ENCODE data around the gene INS.

INS gene

GRCh38 chr11:2134022-2135010 is 26.7 kb downstream of the INS start:
- Histone ChIP-seq H3K79me2 (ENCODE audit: control insufficient read depth, insufficient read depth, low read length) (no peaks in the 10 kb centered on the region), H3K23ac (ENCODE audit: low read length) (no peak overlapping the region), H3K4me2 (ENCODE audit: low read length) (no peak overlapping the region), H3K79me1 (ENCODE audit: low read length) (no peaks in the 10 kb centered on the region), H3K9ac (ENCODE audit: low read length) (no peak overlapping the region), H3K4me3 (ENCODE audit: low read length) (no peak overlapping the region), H3K27me3 (ENCODE audit: insufficient read depth, low read length, poor library complexity) (peaks cover 7% of the 10 kb centered on the region), H3K27ac (ENCODE audit: low read depth, low read length) (no peak overlapping the region), H3K4ac (ENCODE audit: low read depth, low read length) (no peak overlapping the region), H3K56ac (ENCODE audit: low read length) (no peak overlapping the region), H2BK15ac (replicated peaks; ENCODE audit: low read depth) (no peak overlapping the region), H4K5ac (ENCODE audit: low read length) (no peak overlapping the region), H4K8ac (ENCODE audit: low read depth, low read length) (no peak overlapping the region), H3K36me3 (ENCODE audit: control insufficient read depth, insufficient read depth, low read length) (no peaks in the 10 kb centered on the region), H3K18ac (ENCODE audit: low read length) (no peak overlapping the region), H3K4me1 (ENCODE audit: control insufficient read depth, low read depth, low read length) (no peaks in the 10 kb centered on the region), H2AK5ac (ENCODE audit: low read length) (no peak overlapping the region), H2BK5ac (ENCODE audit: low read length) (no peak overlapping the region), H2BK120ac (ENCODE audit: low read depth, low read length) (no peak overlapping the region)
- DNase-seq = no peak
- WGBS (ENCODE audit: extremely low coverage, insufficient coverage, low lambda C conversion rate) = no CpG with 5 or more reads among the region's 19 CpGs

GRCh38 chr11:2133241-2134021 is 27.6 kb downstream of the INS start:
- Histone ChIP-seq H3K27me3 (ENCODE audit: insufficient read depth, low read length, poor library complexity) (peaks cover 4% of the 10 kb centered on the region), H4K8ac (ENCODE audit: low read depth, low read length) (no peak overlapping the region), H3K27ac (ENCODE audit: low read depth, low read length) (no peak overlapping the region), H4K5ac (ENCODE audit: low read length) (no peak overlapping the region), H3K79me2 (ENCODE audit: control insufficient read depth, insufficient read depth, low read length) (no peaks in the 10 kb centered on the region), H3K23ac (ENCODE audit: low read length) (no peak overlapping the region), H3K18ac (ENCODE audit: low read length) (no peak overlapping the region), H3K4me2 (ENCODE audit: low read length) (no peak overlapping the region), H2AK5ac (ENCODE audit: low read length) (no peak overlapping the region), H3K79me1 (ENCODE audit: low read length) (no peaks in the 10 kb centered on the region), H3K4me1 (ENCODE audit: control insufficient read depth, low read depth, low read length) (no peaks in the 10 kb centered on the region), H2BK5ac (ENCODE audit: low read length) (no peak overlapping the region), H2BK15ac (replicated peaks; ENCODE audit: low read depth) (no peak overlapping the region), H3K4ac (ENCODE audit: low read depth, low read length) (no peak overlapping the region), H3K4me3 (ENCODE audit: low read length) (no peak overlapping the region), H2BK120ac (ENCODE audit: low read depth, low read length) (no peak overlapping the region), H3K36me3 (ENCODE audit: control insufficient read depth, insufficient read depth, low read length) (no peaks in the 10 kb centered on the region), H3K9ac (ENCODE audit: low read length) (no peak overlapping the region), H3K56ac (ENCODE audit: low read length) (no peak overlapping the region)
- DNase-seq = no peak
- whole genome bisulfite sequencing (ENCODE audit: extremely low coverage, insufficient coverage, low lambda C conversion rate) = no CpG with 5 or more reads among the region's 33 CpGs

GRCh38 chr11:2132874-2133240 is 28.2 kb downstream of the INS start:
- H3K4me1 ChIP-seq (ENCODE audit: control insufficient read depth, low read depth, low read length) = no peaks in the 10 kb centered on the region
- no peak overlapping the region for H3K4ac ChIP-seq (ENCODE audit: low read depth, low read length)
- H3K4me2 ChIP-seq (ENCODE audit: low read length) = no peak overlapping the region
- H2BK120ac ChIP-seq (ENCODE audit: low read depth, low read length) = no peak overlapping the region
- H3K27ac ChIP-seq (ENCODE audit: low read depth, low read length) = no peak overlapping the region
- H4K8ac ChIP-seq (ENCODE audit: low read depth, low read length) = no peak overlapping the region
- no peak overlapping the region for H3K23ac ChIP-seq (ENCODE audit: low read length)
- H2AK5ac ChIP-seq (ENCODE audit: low read length) = no peak overlapping the region
- H3K27me3 ChIP-seq (ENCODE audit: insufficient read depth, low read length, poor library complexity) = no peaks in the 10 kb centered on the region
- H2BK5ac ChIP-seq (ENCODE audit: low read length) = no peak overlapping the region
- no CpG with 5 or more reads among the region's 24 CpGs for WGBS (ENCODE audit: extremely low coverage, insufficient coverage, low lambda C conversion rate)
- H3K79me2 ChIP-seq (ENCODE audit: control insufficient read depth, insufficient read depth, low read length) = no peaks in the 10 kb centered on the region
- H3K36me3 ChIP-seq (ENCODE audit: control insufficient read depth, insufficient read depth, low read length) = no peaks in the 10 kb centered on the region
- H3K18ac ChIP-seq (ENCODE audit: low read length) = no peak overlapping the region
- no peaks in the 10 kb centered on the region for H3K79me1 ChIP-seq (ENCODE audit: low read length)
- no peak overlapping the region for H3K56ac ChIP-seq (ENCODE audit: low read length)
- no peak overlapping the region for H3K4me3 ChIP-seq (ENCODE audit: low read length)
- no peak for DNase-seq
- H2BK15ac ChIP-seq (replicated peaks; ENCODE audit: low read depth) = no peak overlapping the region
- no peak overlapping the region for H4K5ac ChIP-seq (ENCODE audit: low read length)
- no peak overlapping the region for H3K9ac ChIP-seq (ENCODE audit: low read length)

GRCh38 chr11:2132246-2132645 is 28.8 kb downstream of the INS start:
- no peak overlapping the region for H4K5ac ChIP-seq (ENCODE audit: low read length)
- no peak for DNase-seq
- H3K23ac ChIP-seq (ENCODE audit: low read length) = no peak overlapping the region
- no peak overlapping the region for H2AK5ac ChIP-seq (ENCODE audit: low read length)
- H3K4me2 ChIP-seq (ENCODE audit: low read length) = no peak overlapping the region
- H2BK15ac ChIP-seq (replicated peaks; ENCODE audit: low read depth) = no peak overlapping the region
- H3K56ac ChIP-seq (ENCODE audit: low read length) = no peak overlapping the region
- H3K79me2 ChIP-seq (ENCODE audit: control insufficient read depth, insufficient read depth, low read length) = no peaks in the 10 kb centered on the region
- H3K9ac ChIP-seq (ENCODE audit: low read length) = no peak overlapping the region
- no peak overlapping the region for H2BK120ac ChIP-seq (ENCODE audit: low read depth, low read length)
- no peak overlapping the region for H3K4me3 ChIP-seq (ENCODE audit: low read length)
- no peak overlapping the region for H3K18ac ChIP-seq (ENCODE audit: low read length)
- H3K4ac ChIP-seq (ENCODE audit: low read depth, low read length) = no peak overlapping the region
- WGBS (ENCODE audit: extremely low coverage, insufficient coverage, low lambda C conversion rate) = no CpG with 5 or more reads among the region's 6 CpGs
- H4K8ac ChIP-seq (ENCODE audit: low read depth, low read length) = no peak overlapping the region
- H3K27me3 ChIP-seq (ENCODE audit: insufficient read depth, low read length, poor library complexity) = no peaks in the 10 kb centered on the region
- H3K79me1 ChIP-seq (ENCODE audit: low read length) = no peaks in the 10 kb centered on the region
- no peak overlapping the region for H2BK5ac ChIP-seq (ENCODE audit: low read length)
- no peaks in the 10 kb centered on the region for H3K36me3 ChIP-seq (ENCODE audit: control insufficient read depth, insufficient read depth, low read length)
- no peak overlapping the region for H3K27ac ChIP-seq (ENCODE audit: low read depth, low read length)
- H3K4me1 ChIP-seq (ENCODE audit: control insufficient read depth, low read depth, low read length) = no peaks in the 10 kb centered on the region

GRCh38 chr11:2131371-2132236 is 29.4 kb downstream of the INS start:
- no peak overlapping the region for H3K18ac ChIP-seq (ENCODE audit: low read length)
- no peak overlapping the region for H4K8ac ChIP-seq (ENCODE audit: low read depth, low read length)
- H3K79me2 ChIP-seq (ENCODE audit: control insufficient read depth, insufficient read depth, low read length) = no peaks in the 10 kb centered on the region
- no peak overlapping the region for H2BK120ac ChIP-seq (ENCODE audit: low read depth, low read length)
- WGBS (ENCODE audit: extremely low coverage, insufficient coverage, low lambda C conversion rate) = no CpG with 5 or more reads among the region's 28 CpGs
- no peaks in the 10 kb centered on the region for H3K4me1 ChIP-seq (ENCODE audit: control insufficient read depth, low read depth, low read length)
- H2BK15ac ChIP-seq (replicated peaks; ENCODE audit: low read depth) = no peak overlapping the region
- no peak overlapping the region for H3K9ac ChIP-seq (ENCODE audit: low read length)
- H4K5ac ChIP-seq (ENCODE audit: low read length) = no peak overlapping the region
- no peak overlapping the region for H3K23ac ChIP-seq (ENCODE audit: low read length)
- no peaks in the 10 kb centered on the region for H3K36me3 ChIP-seq (ENCODE audit: control insufficient read depth, insufficient read depth, low read length)
- no peak overlapping the region for H2BK5ac ChIP-seq (ENCODE audit: low read length)
- no peak overlapping the region for H3K27ac ChIP-seq (ENCODE audit: low read depth, low read length)
- H3K4me2 ChIP-seq (ENCODE audit: low read length) = no peak overlapping the region
- no peak overlapping the region for H3K56ac ChIP-seq (ENCODE audit: low read length)
- no peaks in the 10 kb centered on the region for H3K79me1 ChIP-seq (ENCODE audit: low read length)
- H3K4ac ChIP-seq (ENCODE audit: low read depth, low read length) = no peak overlapping the region
- DNase-seq = no peak
- H2AK5ac ChIP-seq (ENCODE audit: low read length) = no peak overlapping the region
- H3K4me3 ChIP-seq (ENCODE audit: low read length) = no peak overlapping the region
- H3K27me3 ChIP-seq (ENCODE audit: insufficient read depth, low read length, poor library complexity) = no peaks in the 10 kb centered on the region
